ENCODE results near the gene CNPY3.

Gene CNPY3

DNA sequence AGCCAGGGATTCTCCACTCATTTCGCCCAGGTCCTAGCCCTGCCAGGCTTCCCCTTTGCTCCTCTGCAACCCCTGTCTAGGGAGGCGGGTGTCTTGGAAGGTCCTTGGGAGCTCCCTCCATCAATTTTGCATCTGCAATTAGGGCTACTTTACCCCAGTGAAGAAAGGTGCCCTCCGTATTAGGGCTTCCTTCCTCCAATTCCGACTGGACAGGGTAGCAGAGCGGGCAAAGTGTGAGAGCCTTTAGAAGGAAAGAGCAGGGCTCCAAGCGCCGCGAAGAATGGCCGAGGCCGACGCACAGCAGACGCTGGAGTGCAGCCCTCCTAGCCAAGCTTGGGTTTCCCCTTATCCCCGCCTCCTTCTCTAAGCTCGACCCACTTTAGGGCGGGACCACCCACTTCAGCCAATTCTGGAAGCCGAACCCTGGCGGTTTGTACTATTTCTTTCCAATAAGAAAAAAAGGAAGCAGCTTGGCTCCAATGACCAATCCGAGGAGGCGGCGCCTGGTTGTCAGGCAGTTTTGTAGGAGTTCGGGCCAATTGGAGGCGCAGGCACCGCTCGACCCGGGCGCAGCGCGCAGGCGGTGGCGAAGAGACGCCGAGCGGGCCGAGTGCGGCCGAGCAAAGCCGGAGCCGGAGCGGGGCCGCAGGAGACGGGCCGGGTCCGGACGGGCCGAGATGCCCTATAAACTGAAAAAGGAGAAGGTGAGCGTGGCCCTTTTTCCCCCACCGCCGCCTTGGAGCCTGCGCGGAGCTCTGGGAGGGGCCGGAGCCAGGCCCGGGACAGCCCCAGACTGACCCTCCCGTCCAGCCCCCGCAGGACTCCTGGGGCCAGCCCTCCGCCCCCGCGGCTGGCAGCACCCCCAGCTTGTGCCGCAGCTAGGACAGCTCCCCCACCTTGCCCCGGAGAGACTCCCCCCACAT, 55.0 kb downstream of the CNPY3 start, which contains the start of gene PPP2R5D:
Gene PPP2R5D, plus strand, starts transcription at position 570 of the 923 bp plus-strand sequence. Its CDS starts 108 bp downstream, at position 678.
- DNase-seq = peak; percentile 97 to 99 (median 98)

DNA sequence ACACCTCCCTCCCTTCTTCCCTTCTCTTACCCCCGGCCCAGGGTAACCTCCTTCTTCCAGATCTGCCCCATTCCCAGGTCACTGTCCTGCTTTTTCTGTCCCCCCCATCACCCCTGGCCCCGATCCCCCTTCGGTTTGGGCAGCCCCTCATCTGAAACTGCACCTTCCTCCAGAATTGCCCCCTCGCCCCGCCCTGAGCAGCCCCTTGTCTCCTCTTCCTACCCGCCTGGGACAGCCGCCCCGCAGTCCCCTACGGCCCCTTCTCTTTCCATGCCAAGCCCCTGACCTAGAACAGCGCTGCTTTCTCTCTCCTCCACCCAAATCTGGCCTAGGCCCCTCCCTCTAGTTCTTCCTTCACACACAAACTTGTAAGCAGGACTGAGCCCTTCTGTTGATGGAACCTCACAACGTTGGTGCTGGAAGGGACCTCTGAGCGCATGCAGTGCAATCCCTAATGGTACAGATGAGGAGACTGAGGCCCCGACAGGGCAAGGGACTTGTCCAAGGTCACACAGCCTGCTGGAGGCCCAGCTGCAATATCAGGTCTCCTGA, 55.7 kb downstream of the CNPY3 start:
- peak in 1 of 4 experiments; percentile 29 for DNase-seq

GRCh38 chr6:42987533-42988451, 58.5 kb downstream of the CNPY3 start:
- DNase-seq = no peak

GRCh38 chr6:42988486-42989020, 59.3 kb downstream of the CNPY3 start:
- DNase-seq = no peak

Data from suppressor macrophage (primary cell).